Smooth muscle cell (in vitro differentiated cells): ENCODE results near the gene KLHL17. TPM values are rescaled to one million over a fixed set of nuclear protein-coding genes. Genes with fewer than 3 reads are reported as not detected.

Source experiments
- DNase-seq: peaks from one replicate; lab custom pipeline; 2025; ENCODE audit not compliant: unreplicated experiment; lab: John Stamatoyannopoulos, UW
- H2AFZ ChIP-seq: fragments of 200-600 bp; sonication (generic); 2 replicates; pipeline ENCODE4 v1.6.0; 2016; ENCODE audit warnings: antibody characterized with exemption, low read depth, mild to moderate bottlenecking
- H3F3A ChIP-seq: fragments of 200-600 bp; sonication (generic); 2 replicates; pipeline ENCODE4 v1.6.0; 2017; ENCODE audit warnings: antibody characterized with exemption, low read depth
- H3K27ac ChIP-seq: fragments of 200-600 bp; sonication (generic); 2 replicates; pipeline ENCODE4 v1.5.1; 2016; ENCODE audit warnings: low read depth, mild to moderate bottlenecking
- H3K27me3 ChIP-seq: fragments of 200-600 bp; sonication (generic); 2 replicates; pipeline ENCODE4 v1.6.1; 2016; ENCODE audit warnings: low read depth, mild to moderate bottlenecking
- H3K36me3 ChIP-seq: fragments of 200-600 bp; sonication (generic); 2 replicates; pipeline ENCODE4 v1.5.1; 2016; ENCODE audit warnings: low read depth
- H3K4me1 ChIP-seq: fragments of 200-600 bp; sonication (generic); 2 replicates; pipeline ENCODE4 v1.5.1; 2016; ENCODE audit warnings: low read depth
- H3K4me2 ChIP-seq: fragments of 200-600 bp; sonication (generic); 2 replicates; pipeline ENCODE4 v1.6.0; 2016; ENCODE audit warnings: mild to moderate bottlenecking
- H3K4me3 ChIP-seq: fragments of 200-600 bp; sonication (generic); 2 replicates; pipeline ENCODE4 v1.5.1; 2016; ENCODE audit warnings: mild to moderate bottlenecking
- H3K79me2 ChIP-seq: fragments of 200-600 bp; sonication (generic); 2 replicates; pipeline ENCODE4 v1.6.0; 2016; ENCODE audit warnings: low read depth, mild to moderate bottlenecking
- H3K9ac ChIP-seq: fragments of 200-600 bp; sonication (generic); 2 replicates; pipeline ENCODE4 v1.6.0; 2016; ENCODE audit warnings: low read depth
- H3K9me3 ChIP-seq: fragments of 200-600 bp; sonication (generic); replicated peaks from 2 replicates; pipeline ENCODE4 v1.5.1; 2016; ENCODE audit warnings: low read depth
- H4K20me1 ChIP-seq: fragments of 200-600 bp; sonication (generic); 2 replicates; pipeline ENCODE4 v1.6.0; 2016; ENCODE audit warnings: low read depth
- CTCF ChIP-seq: fragments of 200-600 bp; sonication (generic); IDR thresholded peaks from 2 replicates; pipeline ENCODE4 v1.5.1; 2017; ENCODE audit warnings: borderline replicate concordance, mild to moderate bottlenecking, antibody characterized with exemption; ENCODE audit not compliant: insufficient read depth, poor library complexity, severe bottlenecking
- WGBS: methylation state at CpG from one replicate; pipeline ENCODE4 v1.1.7; 2016; ENCODE audit warnings: low lambda C conversion rate; 5-methylcytosine and 5-hydroxymethylcytosine counted together
- polyA plus RNA-seq: library from polyadenylated mRNA; unstranded; fragments of >200 nt; fragmentation: Nextera tagmentation; extraction: Ambion mirVana; gene quantifications from 2 replicates; pipeline ENCODE4 v1.2.1, GENCODE V29; 2016
- total RNA-seq: library from RNA; depleted of rRNA; stranded (reverse); fragments of >200 nt; gene quantifications from 2 replicates; pipeline ENCODE4 v1.2.3, GENCODE V29; 2014

KLHL17 gene
- total and polyA plus RNA-seq, 2 experiments from 2014 or later = 10.2 to 29.9 TPM

GRCh38 chr1:940107-941014 is 20.0 kb upstream of the KLHL17 start:
- Histone ChIP-seq H3K79me2 (no peaks in the 10 kb centered on the region), H3K4me1 (peaks cover 28% of the 10 kb centered on the region), H2AFZ (no peak overlapping the region), H3K27me3 (no peaks in the 10 kb centered on the region), H4K20me1 (peaks cover 18% of the 10 kb centered on the region), H3K9me3 (no peaks in the 10 kb centered on the region), H3K27ac (no peak overlapping the region), H3K4me3 (peak overlapping the region; percentile 47), H3K9ac (no peak overlapping the region), H3F3A (peaks cover 12% of the 10 kb centered on the region), H3K36me3 (no peaks in the 10 kb centered on the region), H3K4me2 (peak overlapping the region; percentile 89)
- no peak for TF ChIP-seq CTCF
- DNase-seq = peak; percentile 57
- WGBS = 1% methylated on average over 68 of the region's 86 CpGs

GRCh38 chr1:941015-941587 is 19.3 kb upstream of the KLHL17 start:
- H3K4me3 ChIP-seq = peak overlapping the region; percentile 47
- no peaks in the 10 kb centered on the region for H3K36me3 ChIP-seq
- H3K4me1 ChIP-seq = peaks cover 21% of the 10 kb centered on the region
- no peak overlapping the region for H2AFZ ChIP-seq
- H3K27me3 ChIP-seq = no peaks in the 10 kb centered on the region
- no peak overlapping the region for H3K27ac ChIP-seq
- 8% methylated on average over 32 of the region's 36 CpGs for WGBS
- H3K4me2 ChIP-seq = peak overlapping the region; percentile 89
- no peak overlapping the region for H3K9ac ChIP-seq
- TF ChIP-seq CTCF = no peak
- H3K79me2 ChIP-seq = no peaks in the 10 kb centered on the region
- DNase-seq = no peak
- peaks cover 18% of the 10 kb centered on the region for H4K20me1 ChIP-seq
- peaks cover 12% of the 10 kb centered on the region for H3F3A ChIP-seq
- H3K9me3 ChIP-seq = no peaks in the 10 kb centered on the region

- DNase-seq = peak; percentile 65
- TF ChIP-seq CTCF = no peak
- Histone ChIP-seq H3K79me2 (no peaks in the 10 kb centered on the region), H3K4me3 (peak overlapping the region; percentile 47), H3K4me2 (peak overlapping the region; percentile 89), H3F3A (peaks cover 12% of the 10 kb centered on the region), H3K27me3 (no peaks in the 10 kb centered on the region), H3K9me3 (no peaks in the 10 kb centered on the region), H3K9ac (no peak overlapping the region), H3K4me1 (peaks cover 21% of the 10 kb centered on the region), H2AFZ (no peak overlapping the region), H3K36me3 (no peaks in the 10 kb centered on the region), H3K27ac (no peak overlapping the region), H4K20me1 (peaks cover 18% of the 10 kb centered on the region)
- under 1% methylated on average over 33 of the region's 98 CpGs for WGBS
These were observed 18.6 kb upstream of the KLHL17 start for GRCh38 chr1:941588-942383.
